DND-41 (cell line): Measurements from ENCODE around the gene TGFB3.

Experiments
- ATAC-seq: fragments of 200-7000 bp; cut with Tn5 transposase; 3 replicates; pipeline ENCODE4 v1.9.1; 2021; ENCODE audit warnings: low read depth; ENCODE audit not compliant: insufficient read depth
- DNase-seq: peaks from one replicate; pipeline ENCODE4 v3.0.0-alpha.2; 2020
- H2AFZ ChIP-seq: 2 replicates; pipeline ENCODE4 v1.6.0; 2012; ENCODE audit warnings: low read depth, low read length
- H3K27ac ChIP-seq: 2 replicates; pipeline ENCODE4 v1.5.1; 2012; ENCODE audit warnings: low read length, inconsistent platforms
- H3K27me3 ChIP-seq: fragments of 200-600 bp; sonication (generic); 2 replicates; pipeline ENCODE4 v1.6.0; 2012; ENCODE audit warnings: low read length, mild to moderate bottlenecking, inconsistent platforms; ENCODE audit not compliant: insufficient read depth, poor library complexity
- H3K36me3 ChIP-seq: 2 replicates; pipeline ENCODE4 v1.5.1; 2012; ENCODE audit warnings: low read length, inconsistent platforms; ENCODE audit not compliant: insufficient read depth
- H3K4me1 ChIP-seq: 2 replicates; pipeline ENCODE4 v1.5.1; 2012; ENCODE audit warnings: mild to moderate bottlenecking, low read length; ENCODE audit not compliant: insufficient read depth
- H3K4me2 ChIP-seq: 2 replicates; pipeline ENCODE4 v1.6.0; 2012; ENCODE audit warnings: mild to moderate bottlenecking, moderate library complexity, low read length, inconsistent platforms; ENCODE audit not compliant: insufficient read depth
- H3K4me3 ChIP-seq, 2 experiments: fragments of 200-600 bp in 1 of 2; shearing (Covaris generic) in 1 of 2; 2 replicates each; pipeline ENCODE4 v1.5.1; 2012 to 2016; ENCODE audit warnings: inconsistent platforms in 2 of 2, low read length in 2 of 2, mild to moderate bottlenecking in 2 of 2, low read depth in 1 of 2, moderate library complexity in 1 of 2
- H3K79me2 ChIP-seq: 2 replicates; pipeline ENCODE4 v1.6.0; 2012; ENCODE audit warnings: low read length, inconsistent platforms; ENCODE audit not compliant: insufficient read depth
- H3K9ac ChIP-seq: 2 replicates; pipeline ENCODE4 v1.6.0; 2012; ENCODE audit warnings: low read depth, mild to moderate bottlenecking, inconsistent platforms, low read length, moderate library complexity
- H3K9me3 ChIP-seq: 2 replicates; pipeline ENCODE4 v1.5.1; 2012; ENCODE audit warnings: low read length, moderate library complexity, mild to moderate bottlenecking, inconsistent platforms; ENCODE audit not compliant: insufficient read depth, severe bottlenecking
- H4K20me1 ChIP-seq: 2 replicates; pipeline ENCODE4 v1.6.0; 2012; ENCODE audit warnings: low read length; ENCODE audit not compliant: insufficient read depth
- EZH2 ChIP-seq: IDR thresholded peaks from 3 replicates; pipeline ENCODE4 v1.6.1; 2012; ENCODE audit warnings: borderline replicate concordance, low read depth, mild to moderate bottlenecking, moderate library complexity, low read length, inconsistent platforms; ENCODE audit not compliant: severe bottlenecking
- TF ChIP-seq, protein P1 (sequence below): IDR thresholded peaks from 2 replicates; pipeline ENCODE4 v1.5.1; 2012; ENCODE audit warnings: borderline replicate concordance, low read length, moderate library complexity, mild to moderate bottlenecking; ENCODE audit not compliant: poor library complexity, severe bottlenecking; ENCODE audit errors: extremely low read depth

Gene TGFB3

GRCh38 chr14:75987201-75987970 is 5.6 kb upstream of the TGFB3 start:
- Histone ChIP-seq H3K4me3 (no peak overlapping the region), H3K4me1 (peaks cover 20% of the 10 kb centered on the region), H3K36me3 (0 out of 2 replicates have a peak, but pooled peaks cover 2% of the 10 kb centered on the region), H3K9me3 (no peaks in the 10 kb centered on the region), H2AFZ (no peak overlapping the region), H3K27ac (no peak overlapping the region), H3K4me2 (no peak overlapping the region), H3K79me2 (0 out of 2 replicates have a peak, but pooled peaks cover 2% of the 10 kb centered on the region), H3K27me3 (peaks cover 4% of the 10 kb centered on the region), H3K9ac (no peak overlapping the region), H4K20me1 (no peaks in the 10 kb centered on the region)
- DNase-seq, result no peak
- no peak for ATAC-seq
- TF ChIP-seq EZH2, result no peak
- TF ChIP-seq, protein P1, sequence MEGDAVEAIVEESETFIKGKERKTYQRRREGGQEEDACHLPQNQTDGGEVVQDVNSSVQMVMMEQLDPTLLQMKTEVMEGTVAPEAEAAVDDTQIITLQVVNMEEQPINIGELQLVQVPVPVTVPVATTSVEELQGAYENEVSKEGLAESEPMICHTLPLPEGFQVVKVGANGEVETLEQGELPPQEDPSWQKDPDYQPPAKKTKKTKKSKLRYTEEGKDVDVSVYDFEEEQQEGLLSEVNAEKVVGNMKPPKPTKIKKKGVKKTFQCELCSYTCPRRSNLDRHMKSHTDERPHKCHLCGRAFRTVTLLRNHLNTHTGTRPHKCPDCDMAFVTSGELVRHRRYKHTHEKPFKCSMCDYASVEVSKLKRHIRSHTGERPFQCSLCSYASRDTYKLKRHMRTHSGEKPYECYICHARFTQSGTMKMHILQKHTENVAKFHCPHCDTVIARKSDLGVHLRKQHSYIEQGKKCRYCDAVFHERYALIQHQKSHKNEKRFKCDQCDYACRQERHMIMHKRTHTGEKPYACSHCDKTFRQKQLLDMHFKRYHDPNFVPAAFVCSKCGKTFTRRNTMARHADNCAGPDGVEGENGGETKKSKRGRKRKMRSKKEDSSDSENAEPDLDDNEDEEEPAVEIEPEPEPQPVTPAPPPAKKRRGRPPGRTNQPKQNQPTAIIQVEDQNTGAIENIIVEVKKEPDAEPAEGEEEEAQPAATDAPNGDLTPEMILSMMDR, result no peak

DNA sequence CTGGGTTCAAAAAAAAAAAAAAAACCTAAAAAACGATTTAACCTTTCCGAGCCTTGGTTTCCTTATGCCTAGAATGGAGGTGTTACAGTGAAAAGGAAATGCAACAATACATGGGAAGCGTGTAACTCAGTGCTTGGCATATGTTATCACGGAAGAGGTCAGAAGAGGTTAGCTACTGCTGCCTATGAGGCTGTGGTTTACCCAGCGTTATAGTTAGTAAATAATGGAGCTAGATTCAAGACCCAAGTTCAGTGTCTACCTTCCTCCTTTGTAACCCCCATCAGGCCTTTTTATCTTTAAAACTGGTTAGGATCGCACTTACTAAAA is 4.6 kb upstream of the TGFB3 start:
- peaks cover 26% of the 10 kb centered on the region for H3K4me1 ChIP-seq
- H3K36me3 ChIP-seq, result 0 out of 2 replicates have a peak, but pooled peaks cover under 1% of the 10 kb centered on the region
- ATAC-seq (no peak), DNase-seq (no peak)
- peak overlapping the region; percentile 89 for H2AFZ ChIP-seq
- peak overlapping the region; percentile 87 to 90 for H3K4me3 ChIP-seq
- TF ChIP-seq, protein P1, result no peak
- TF ChIP-seq EZH2, result no peak
- H4K20me1 ChIP-seq, result no peaks in the 10 kb centered on the region
- peak overlapping the region; percentile 96 for H3K4me2 ChIP-seq
- H3K27ac ChIP-seq, result no peak overlapping the region; the same call in 1 of the 2 replicates
- peak overlapping the region; percentile 69 for H3K9ac ChIP-seq
- H3K9me3 ChIP-seq, result no peaks in the 10 kb centered on the region
- H3K79me2 ChIP-seq, result 0 out of 2 replicates have a peak, but pooled peaks cover 2% of the 10 kb centered on the region
- peaks cover 4% of the 10 kb centered on the region for H3K27me3 ChIP-seq

- H3K4me2 ChIP-seq, result peak within 1 kb of the TSS; percentile 96
- DNase-seq (peak; percentile 84), ATAC-seq (peak; percentile 70)
- H3K4me3 ChIP-seq, result peak within 1 kb of the TSS; percentile 87 to 90
- H3K9me3 ChIP-seq, result no peaks in the 10 kb centered on the region
- peak within 1 kb of the TSS; percentile 89 for H2AFZ ChIP-seq
- H3K79me2 ChIP-seq, result 0 out of 2 replicates have a peak, but pooled peaks cover 2% of the 10 kb centered on the region
- H4K20me1 ChIP-seq, result no peaks in the 10 kb centered on the region
- peaks cover 31% of the 10 kb centered on the region for H3K4me1 ChIP-seq
- H3K36me3 ChIP-seq, result no peaks in the 10 kb centered on the region
- no peak for TF ChIP-seq EZH2
- TF ChIP-seq, protein P1, result no peak
- H3K9ac ChIP-seq, result peak within 1 kb of the TSS; percentile 69
- peak within 1 kb of the TSS; percentile 48; the same call in 1 of the 2 replicates for H3K27ac ChIP-seq
- H3K27me3 ChIP-seq, result peaks cover 4% of the 10 kb centered on the region
Observed at GRCh38 chr14:75985618-75986438, 4.0 kb upstream of the TGFB3 start, which contains the start of gene IFT43. Gene IFT43 (plus strand): TSS chr14:75985763. CDS start chr14:75985787, 24 bp downstream.
